Islet precursor cell (in vitro differentiated cells): Measurements from ENCODE around the gene ATXN7L3.

ENCODE experiments used
- DNase-seq: peaks from one replicate; pipeline ENCODE4 v3.0.0-alpha.2; 2018

The ATXN7L3 gene

DNA sequence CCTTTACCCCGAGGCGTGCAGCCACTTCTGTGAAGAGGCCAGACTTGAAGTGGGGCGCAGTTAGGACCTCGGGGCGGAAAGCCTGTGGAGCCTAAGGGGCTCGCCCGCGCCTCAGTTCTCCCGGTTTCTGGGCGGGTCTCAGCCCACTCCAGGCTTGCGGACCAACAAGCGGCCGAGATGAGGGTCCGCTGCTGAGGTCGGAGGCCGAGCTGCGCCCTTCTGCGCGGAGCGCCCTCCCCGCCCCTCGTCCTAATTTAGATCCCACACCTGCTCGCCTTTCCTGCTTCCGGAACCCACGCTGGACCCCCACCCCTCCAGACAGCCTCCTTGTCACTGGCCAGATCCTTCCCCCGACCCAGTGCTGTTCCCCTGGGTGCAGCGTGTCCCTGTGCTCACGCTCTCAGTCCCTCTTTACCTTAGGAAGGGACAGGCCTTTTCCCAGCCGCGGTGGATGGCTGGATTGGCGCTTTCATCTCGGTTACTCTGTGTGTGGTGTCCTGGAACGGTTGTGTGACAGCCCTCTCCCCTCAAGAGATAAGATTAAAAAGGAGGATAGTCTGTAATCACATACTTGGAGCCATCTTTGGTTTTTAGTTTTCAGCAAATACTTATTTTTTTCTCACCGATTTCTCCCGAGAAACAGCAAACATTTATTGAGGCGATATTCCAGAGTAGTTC is 933 bp upstream of the ATXN7L3 start:
- no peak for DNase-seq

DNA sequence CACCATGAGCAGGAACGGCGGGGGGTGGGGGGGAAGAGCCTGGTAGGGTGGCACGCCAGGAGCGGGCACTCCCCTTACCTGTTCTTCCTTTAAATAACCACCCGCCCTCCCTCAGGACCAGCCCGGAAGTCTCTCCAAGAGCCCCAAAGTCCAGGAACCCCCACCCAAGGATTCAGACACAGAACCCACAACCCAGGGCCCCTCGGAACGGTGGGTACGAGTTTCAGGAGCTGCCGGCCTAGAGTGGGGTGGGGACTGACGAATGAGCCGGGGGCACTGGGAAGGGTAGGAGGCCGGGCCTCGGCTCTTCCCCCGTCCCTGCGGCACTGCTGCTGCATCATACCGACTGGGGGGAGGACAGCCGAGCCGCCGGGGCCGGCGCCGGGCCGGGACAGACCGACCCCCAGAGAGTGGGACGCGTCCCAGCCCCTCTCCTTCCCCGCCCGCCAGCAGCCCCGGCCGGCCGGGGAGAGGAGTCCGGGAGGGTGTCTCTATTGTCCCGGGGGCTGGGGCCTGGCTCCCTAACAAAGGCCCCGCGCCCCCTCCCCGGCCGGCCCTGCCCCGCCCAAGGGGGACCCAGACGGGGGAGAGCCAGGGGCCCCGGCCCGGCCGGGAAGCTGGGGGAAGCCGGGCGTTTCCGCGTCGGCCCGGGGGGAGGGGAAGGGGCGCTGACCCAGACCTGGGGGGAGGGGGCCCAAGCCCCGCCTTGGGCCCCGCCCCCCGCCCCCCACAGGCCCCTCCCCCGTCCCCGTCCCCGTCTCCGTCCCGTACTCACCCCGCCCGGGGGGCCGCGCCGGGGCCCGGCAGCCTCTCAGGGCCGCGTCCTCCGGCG is 747 bp downstream of the ATXN7L3 start:
- DNase-seq: peak; percentile 90

DNA sequence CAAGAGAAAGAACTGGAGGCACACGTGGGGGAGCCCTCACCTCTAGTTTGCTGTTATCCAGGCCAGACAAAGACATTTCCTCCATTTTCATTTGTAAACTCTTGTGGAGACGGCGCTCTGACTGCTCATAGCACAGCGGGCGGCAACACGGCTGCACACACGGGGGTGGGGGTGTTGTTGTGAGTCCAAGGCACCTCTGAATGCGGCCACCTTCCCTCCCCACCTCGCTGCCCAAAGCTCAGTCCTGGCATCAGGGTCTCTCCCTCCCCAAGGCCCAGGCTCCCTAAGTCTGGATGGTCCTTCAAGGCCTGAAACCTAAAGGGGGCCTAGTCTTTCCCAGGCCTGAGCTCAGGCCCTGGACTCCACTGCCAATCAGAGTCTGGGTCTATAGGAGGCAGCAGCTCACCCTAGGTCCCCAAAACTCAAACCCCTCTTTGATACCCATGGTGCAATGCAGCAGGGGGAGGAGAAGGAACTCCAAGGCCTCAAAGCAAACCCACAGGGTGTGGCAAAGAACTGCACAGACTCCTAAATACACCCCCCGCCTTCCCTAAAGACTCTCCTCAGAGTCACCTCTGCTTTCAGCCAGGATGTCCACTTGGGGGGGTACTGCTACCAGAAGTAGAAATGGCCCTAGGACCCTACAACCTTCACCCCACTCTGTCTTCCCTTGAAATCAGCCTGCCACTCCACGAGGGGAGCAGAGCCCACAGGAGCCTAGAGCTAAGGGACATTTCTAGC is 1.5 kb downstream of the ATXN7L3 start:
- DNase-seq: no peak

DNA sequence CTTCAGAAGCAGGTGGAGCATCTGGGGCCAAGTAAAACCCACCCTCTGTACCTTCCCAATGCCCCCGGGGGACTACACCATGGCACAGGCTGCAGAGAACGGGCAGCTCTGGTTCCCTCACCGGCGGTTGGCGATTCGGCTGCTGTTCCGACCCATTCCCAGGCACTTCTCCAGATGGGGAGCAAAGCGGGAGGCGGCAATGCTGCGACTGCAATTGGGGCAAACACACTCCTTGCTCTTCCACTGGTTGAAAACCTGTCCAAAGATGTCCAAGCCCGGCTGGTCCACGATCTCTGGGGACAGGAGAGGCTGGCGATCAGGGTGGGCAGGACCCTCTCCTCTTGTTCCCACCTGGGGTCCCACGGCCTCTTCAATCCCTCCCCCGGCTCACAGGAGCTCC is 2.6 kb downstream of the ATXN7L3 start:
- no peak for DNase-seq

DNA sequence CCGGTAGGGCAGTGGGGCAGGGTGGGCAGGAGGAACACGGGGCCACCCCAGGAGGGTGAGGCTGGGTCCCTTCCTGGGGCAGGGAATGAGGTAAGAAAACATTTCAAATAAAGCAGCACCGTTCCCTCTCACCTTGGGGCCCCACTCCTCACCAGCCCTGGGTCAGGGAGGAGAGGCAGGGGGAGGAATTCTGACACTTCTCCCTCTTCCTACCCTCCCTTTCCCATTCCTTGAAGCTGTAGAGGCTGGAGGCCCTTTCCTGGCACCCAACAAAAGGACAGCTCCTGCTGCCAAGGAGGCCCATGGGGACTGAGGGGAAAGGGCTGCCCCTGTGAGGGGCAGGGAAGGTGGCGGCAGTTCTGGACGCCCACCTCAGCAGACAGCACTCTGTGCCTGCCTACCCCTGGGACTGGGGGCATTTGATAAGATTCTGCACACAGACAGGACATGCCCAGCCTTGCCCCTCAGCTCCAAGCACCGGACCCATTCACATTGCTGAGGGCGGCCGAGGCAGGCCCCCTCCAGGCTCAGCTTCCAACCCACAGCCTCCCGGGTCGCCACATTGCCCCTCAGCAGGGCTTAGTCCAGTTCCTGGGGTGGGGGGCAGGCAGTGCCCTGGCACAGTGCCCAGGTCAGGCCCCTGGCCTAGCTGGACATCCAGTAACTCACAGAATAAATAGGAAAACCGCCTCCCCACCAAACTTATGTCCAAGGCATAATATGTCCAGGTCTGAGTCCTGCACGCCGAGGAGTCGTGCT is 6.2 kb downstream of the ATXN7L3 start:
- no peak for DNase-seq

DNA sequence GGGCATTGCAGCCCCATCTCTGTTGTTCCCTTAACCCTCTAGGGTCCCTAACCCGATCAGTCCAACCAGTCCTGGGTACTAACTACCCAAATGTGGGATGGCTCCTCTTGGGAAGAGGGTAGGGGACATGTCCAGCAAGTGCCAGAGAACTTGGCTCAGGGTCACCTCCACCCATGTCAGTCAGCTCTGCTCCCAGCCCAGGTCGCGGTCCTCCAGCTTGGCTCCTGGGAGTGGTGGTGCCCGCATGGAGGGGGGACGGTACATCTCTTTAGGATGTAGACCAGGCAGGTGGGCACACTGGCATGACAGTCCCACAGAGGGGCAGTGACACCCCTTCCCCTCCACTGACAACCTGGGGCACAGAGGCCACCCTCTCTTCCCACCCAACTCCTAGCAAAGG is 6.9 kb downstream of the ATXN7L3 start:
- DNase-seq: no peak

DNA sequence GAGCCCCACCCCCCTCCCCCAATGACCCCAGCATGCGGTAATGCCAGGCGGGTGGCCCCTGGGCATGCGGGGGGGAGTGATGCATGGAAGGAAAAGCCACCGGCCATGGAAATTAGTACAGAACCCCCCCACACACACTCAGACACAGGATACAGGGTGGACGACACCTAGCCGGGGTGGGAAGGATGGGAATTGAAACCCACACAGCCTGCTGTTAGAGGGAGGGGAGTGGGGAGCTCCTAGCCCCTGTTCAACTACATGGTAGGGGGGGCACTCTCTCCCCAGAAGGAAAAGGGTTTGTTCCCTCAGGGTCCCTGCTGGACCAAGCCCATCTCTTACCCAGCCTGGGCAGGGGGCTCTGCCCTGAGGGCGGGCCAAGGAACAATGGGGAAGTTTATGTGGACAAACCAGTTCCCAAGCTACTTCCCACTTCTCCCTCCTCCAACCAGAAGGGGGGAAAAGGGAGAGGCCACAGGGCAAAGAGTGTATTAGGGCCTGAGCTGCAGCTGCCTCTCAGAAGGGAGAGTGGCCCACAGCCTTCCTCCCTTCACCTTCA is 7.7 kb downstream of the ATXN7L3 start:
- DNase-seq: peak; percentile 92

DNA sequence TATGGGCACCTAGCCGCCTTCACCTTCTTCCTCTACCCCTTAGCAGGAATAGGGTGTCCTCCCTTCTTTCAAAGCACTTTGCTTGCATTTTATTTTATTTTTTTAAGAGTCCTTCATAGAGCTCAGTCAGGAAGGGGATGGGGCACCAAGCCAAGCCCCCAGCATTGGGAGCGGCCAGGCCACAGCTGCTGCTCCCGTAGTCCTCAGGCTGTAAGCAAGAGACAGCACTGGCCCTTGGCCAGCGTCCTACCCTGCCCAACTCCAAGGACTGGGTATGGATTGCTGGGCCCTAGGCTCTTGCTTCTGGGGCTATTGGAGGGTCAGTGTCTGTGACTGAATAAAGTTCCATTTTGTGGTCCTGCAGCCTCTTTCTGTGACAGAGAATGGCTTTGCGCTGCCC is 8.3 kb downstream of the ATXN7L3 start:
- DNase-seq: no peak

DNA sequence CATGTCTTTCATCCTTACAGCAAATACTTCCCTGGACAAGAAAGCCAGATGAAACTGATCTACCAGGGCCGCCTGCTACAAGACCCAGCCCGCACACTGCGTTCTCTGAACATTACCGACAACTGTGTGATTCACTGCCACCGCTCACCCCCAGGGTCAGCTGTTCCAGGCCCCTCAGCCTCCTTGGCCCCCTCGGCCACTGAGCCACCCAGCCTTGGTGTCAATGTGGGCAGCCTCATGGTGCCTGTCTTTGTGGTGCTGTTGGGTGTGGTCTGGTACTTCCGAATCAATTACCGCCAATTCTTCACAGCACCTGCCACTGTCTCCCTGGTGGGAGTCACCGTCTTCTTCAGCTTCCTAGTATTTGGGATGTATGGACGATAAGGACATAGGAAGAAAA is 9.2 kb downstream of the ATXN7L3 start:
- no peak for DNase-seq

DNA sequence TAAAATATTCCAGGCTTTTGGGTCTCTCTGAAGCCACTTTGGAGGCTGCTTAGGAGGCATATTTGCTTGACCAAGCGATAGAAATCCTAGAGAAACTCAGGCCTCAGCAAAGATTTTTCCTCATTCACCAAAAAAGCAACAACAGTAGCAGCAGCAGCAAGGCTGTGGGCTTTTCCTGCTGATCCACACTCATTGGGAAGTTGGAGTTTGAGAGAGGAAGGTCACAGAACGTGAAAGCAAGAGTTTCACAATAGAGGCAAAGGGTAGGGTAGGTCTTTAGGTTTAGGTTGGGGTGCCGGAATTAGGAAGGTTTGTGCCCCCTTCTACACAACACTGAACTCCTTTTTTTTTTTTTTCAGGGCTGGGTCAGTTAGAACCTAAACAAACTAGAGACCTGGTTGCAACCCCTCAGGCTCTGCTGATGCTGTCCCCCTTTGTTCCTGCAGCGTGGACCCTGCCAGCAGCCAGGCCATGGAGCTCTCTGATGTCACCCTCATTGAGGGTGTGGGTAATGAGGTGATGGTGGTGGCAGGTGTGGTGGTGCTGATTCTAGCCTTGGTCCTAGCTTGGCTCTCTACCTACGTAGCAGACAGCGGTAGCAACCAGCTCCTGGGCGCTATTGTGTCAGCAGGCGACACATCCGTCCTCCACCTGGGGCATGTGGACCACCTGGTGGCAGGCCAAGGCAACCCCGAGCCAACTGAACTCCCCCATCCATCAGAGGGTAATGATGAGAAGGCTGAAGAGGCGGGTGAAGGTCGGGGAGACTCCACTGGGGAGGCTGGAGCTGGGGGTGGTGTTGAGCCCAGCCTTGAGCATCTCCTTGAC is 10.9 kb downstream of the ATXN7L3 start:
- DNase-seq: no peak

DNA sequence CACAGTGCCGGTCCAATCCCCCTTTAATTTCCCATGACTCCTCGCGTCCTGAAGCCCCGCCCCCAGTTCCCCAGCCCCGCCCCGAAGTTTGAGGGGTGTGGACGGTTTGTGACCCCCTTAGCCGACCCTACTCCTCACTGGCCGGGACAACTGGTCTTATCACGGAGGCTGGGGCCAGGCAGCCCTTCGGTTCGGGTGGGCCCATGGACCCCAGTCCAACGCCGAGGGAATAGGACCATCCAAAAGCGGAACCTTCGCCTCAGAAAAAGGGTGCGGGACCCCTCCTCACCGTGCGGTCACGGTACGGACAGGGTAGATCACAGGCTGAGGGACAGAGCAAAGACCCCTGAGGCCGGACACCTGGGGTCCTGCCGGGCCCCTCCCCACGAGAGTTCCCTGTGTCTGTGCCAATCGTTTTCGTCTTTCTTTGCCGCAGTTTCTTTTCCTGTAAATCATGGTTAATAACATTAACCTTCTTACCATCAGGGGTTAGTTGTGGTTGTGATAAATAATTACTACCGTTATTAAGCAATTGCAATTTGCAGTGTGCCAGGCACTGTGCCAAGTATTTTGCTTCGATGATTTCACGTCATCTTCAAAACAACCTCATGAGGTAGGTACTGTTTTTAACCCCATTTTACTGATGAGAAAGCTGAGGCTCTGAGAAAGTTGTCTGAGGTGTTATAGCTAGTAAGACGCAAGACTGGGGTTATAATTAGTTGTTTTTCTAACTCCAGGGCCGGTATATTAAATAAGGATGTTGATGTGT is 12.4 kb downstream of the ATXN7L3 start:
- DNase-seq: no peak

DNA sequence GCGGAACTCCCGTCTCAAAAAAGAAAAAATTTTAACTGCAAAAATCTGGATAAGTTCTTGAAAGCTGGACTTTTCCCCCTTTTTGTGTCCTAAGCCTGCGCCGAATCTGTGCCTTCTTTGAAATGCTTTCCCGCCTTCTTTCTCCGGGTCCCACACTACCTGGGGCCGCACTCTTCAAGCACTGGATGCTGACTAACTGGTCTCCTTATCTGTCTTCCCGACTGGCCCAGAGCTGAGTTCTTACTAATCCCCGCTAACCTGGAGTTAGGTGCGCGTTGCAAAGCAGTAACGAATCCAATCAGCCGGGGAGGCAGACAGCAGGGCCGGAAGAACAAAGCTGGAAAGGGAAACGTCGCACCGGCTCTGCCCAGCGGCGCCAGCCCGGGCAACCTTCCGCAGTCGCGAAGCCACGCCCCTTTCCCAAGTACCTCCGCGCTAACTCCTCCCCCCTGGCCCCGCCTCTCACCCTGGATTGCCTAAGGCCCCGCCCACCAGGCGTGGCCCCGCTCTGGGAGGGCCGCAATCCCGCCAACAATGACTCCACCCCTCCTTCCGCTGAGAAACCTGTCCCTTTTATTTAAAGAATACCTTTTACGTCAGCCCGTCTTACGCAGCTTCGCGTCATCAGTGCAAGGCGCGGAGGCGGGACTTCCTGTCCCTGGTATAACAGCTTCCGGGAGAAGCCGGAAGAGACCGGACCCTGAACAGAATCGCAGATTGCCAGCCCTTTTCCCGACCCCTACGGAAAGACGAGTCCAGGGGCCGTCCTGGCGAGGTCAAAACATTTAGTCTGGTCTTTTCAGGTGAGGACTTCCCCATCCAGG is 13.2 kb downstream of the ATXN7L3 start, which contains the start of gene TMUB2:
Gene TMUB2 (plus strand): TSS at position 666 of the 824 bp plus-strand sequence. CDS start 737 bp downstream, outside the sequence.
- peak; percentile 100 for DNase-seq

DNA sequence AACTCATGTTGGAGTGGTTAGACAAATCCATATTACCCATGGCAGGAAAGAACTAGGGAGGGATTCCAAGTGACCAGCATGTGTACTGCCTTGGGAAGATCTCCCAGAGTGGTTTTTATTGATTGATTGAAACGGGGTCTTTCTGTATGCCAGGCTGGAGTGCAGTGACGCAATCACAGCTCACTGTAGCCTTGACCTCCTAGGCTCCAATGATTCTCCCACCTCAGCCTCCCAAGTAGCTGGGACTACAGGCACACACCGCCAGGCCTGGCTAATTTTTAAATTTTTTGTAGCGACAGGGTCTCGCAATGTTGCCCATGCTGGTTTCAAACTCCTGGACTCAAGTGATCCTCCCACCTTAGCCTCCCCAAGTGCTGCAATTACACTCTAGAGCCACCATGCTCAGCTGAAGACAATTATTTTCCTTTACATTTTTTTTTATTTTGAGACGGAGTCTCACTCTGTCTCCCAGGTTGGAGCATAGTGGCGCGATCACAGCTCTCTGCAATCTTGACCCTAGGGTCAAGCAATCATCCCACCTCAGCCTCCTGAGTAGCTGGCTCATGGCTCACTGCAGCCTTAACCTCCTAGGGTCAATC is 15.4 kb downstream of the ATXN7L3 start:
- no peak for DNase-seq

DNA sequence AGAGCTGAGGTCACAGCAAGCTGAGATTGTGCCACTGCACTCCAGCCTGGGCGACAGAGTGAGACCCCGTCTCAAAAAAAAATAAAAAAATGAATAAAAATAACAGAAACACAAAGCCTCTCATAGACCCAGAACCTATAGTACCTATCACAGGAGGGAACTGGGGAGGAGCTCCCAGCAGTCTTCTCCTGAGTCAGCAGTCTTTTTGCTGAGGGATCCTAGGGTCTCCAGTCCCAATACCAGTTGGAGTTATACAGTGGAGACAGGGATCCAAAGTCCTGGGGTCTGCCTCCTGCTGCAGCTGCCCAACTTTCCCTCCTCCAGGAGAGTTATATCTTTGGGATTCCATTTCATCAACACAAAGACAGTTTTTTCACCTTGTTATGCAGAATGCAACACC is 16.7 kb downstream of the ATXN7L3 start:
- DNase-seq: no peak

DNA sequence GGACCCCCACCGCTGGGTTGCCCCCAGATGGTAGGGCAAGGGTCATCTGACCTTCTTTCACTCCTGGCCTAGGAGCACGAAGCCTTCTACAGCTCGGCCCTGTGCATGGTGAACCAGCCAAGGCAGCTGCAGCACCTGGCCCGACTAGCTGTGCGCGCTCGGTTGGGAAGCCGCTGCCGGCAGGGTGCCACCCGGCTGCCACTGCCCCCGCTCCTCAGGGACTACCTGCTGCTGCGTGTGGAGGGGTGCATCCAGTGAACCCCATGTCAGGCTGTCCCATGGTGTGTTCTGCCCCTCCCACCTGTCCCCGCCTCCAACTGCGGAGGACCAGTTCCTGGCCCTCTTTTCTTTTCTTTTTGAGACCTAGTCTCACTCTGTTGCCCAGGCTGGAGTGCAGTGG is 21.6 kb downstream of the ATXN7L3 start:
- no peak for DNase-seq

DNA sequence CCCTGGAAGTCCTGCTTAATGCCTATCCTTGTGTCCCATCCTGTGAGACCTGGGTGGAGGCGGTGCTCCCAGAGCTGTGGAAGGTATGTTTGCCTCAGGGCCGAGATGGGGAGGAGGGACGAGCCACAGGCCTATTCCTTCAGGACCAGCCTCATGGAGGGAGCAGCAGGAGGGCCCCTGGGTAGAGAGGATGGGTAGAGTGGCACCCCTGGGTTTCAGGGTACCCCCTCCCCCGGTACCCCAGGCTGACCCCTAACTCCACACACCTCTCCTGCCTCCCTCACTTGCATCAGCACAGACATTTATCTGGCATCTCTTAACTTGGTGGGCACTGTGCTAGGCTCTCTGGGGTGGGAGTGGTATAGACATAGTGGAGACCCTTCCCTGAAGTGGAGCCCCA is 22.0 kb downstream of the ATXN7L3 start:
- DNase-seq: no peak

DNA sequence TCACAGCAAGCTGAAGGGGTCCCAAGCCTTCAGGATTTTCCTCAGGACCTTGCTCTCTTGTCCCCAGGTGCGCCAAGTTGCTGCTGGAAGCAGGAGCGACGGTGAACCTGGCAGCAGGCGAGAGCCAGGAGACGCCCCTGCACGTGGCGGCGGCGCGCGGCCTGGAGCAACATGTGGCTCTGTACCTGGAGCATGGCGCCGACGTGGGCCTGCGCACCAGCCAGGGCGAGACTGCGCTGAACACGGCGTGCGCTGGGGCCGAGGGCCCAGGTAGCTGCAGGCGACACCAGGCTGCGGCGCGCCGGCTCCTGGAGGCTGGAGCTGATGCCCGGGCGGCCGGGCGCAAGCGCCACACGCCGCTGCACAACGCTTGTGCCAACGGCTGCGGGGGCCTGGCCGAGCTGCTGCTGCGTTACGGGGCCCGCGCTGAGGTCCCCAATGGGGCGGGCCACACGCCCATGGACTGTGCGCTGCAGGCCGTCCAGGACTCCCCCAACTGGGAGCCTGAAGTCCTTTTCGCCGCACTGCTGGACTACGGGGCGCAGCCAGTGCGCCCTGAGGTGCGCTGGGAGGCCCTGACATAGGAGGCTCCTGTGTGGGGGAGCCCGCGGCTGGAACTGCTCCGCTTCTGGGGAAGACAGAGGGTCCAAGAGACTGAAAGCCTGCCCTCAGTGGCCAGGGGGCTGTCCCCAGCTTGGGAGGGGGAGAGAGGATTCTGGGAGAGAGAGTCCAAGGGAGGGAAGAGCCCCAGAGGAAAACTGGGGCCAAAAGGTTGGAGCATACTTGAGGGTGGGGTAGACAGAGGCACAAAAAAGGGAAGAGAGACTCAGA is 22.8 kb downstream of the ATXN7L3 start:
- DNase-seq: no peak

DNA sequence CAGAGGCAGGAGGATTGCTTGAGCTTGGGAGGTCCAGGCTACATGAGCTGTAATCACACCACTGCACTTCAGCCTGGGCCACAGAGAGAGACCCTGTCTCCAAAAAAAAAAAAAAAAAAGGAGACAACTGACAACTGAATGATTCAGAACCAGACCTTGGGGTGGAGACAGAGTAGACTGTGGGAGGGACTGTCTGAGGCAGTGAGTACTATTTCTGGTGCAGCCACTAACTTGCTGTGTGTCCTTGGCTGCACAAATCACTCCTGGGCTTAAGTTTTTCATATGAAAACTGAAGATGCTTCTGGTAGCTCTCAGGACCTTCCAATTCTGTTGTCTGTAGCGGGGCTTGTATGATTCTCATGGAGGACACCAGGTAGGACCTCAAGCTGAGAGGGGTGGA is 23.4 kb downstream of the ATXN7L3 start:
- DNase-seq: no peak

DNA sequence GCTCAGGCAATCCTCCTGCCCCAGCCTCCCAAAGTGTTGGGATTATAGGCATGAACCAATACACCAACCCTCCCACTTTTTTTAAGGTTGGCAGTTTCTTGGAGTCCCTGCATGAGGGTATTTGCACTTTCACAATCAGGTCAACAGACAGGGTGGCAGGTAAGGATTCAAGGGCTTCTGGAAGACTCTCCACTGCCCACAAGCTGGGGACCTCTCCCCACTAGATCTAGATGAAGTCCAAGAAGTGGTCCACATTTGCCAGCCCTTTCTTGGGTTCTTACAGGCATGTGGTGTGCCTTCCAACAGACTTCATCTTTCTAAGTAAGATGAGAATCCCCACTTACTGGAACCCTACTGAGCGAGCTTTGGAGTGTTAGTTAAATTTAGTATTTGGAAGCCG is 25.3 kb downstream of the ATXN7L3 start:
- DNase-seq: no peak
